D721Med (cell line): ENCODE measurements around the gene OTUB1.

Source experiments
- DNase-seq: peaks from one replicate; pipeline ENCODE4 v3.0.0; 2011; ENCODE audit warnings: low spot score; ENCODE audit not compliant: insufficient read length
- FAIRE-seq: peaks from 2 replicates; lab custom pipeline; 2011; peaks lifted over from hg19 to GRCh38; lab: Jason Lieb, UNC
- CTCF ChIP-seq: IDR thresholded peaks from 2 replicates; pipeline ENCODE4 v1.5.1; 2012; ENCODE audit warnings: mild to moderate bottlenecking, control low read depth; ENCODE audit not compliant: insufficient read depth; ENCODE audit errors: missing control alignments

The OTUB1 gene

GRCh38 chr11:64026575-64027205 is 40.5 kb downstream of the OTUB1 start:
- DNase-seq (no peak), FAIRE-seq (no peak)
- no peak for TF ChIP-seq CTCF

- FAIRE-seq (no peak), DNase-seq (no peak)
- TF ChIP-seq CTCF, result no peak
Observed at GRCh38 chr11:64027651-64028397, 41.6 kb downstream of the OTUB1 start.

GRCh38 chr11:64028398-64029115 is 42.3 kb downstream of the OTUB1 start:
- DNase-seq (no peak), FAIRE-seq (no peak)
- TF ChIP-seq CTCF, result no peak

GRCh38 chr11:64029773-64030172 is 43.5 kb downstream of the OTUB1 start:
- DNase-seq (no peak), FAIRE-seq (no peak)
- no peak for TF ChIP-seq CTCF

GRCh38 chr11:64031001-64031400 is 44.8 kb downstream of the OTUB1 start:
- FAIRE-seq (no peak), DNase-seq (no peak)
- no peak for TF ChIP-seq CTCF

- FAIRE-seq, result no peak
- TF ChIP-seq CTCF, result no peak
- no peak for DNase-seq
Observed at GRCh38 chr11:64032050-64032449, 45.8 kb downstream of the OTUB1 start.
